ENCODE data around the gene CHRNA7. TPM values are rescaled to one million over a fixed set of nuclear protein-coding genes. Genes with fewer than 3 reads are reported as not detected.

CHRNA7 gene
- polyA plus RNA-seq, 1 of the 3 experiments (the other 2 are of a cell fraction), result 0.38 TPM

DNA sequence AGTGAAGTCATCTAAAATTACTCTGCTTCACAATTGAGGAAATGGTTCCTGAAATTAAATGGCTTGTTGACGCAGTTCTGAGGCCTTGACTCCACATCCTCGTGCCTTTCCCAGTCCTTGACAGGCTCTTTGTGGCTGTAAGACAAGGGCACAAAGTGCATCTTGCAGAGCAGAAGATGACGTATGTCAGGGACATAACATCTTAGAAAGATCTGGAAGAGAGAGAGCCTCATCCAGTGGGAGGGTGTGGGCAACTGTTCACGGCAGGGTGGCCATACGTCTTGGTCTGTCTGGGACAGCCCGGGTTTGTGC is 91.0 kb downstream of the CHRNA7 start:
- Histone ChIP-seq H2AFZ (ENCODE audit: low read depth) (no peak overlapping the region), H3K9me2 (no peaks in the 10 kb centered on the region), H4K20me1 (ENCODE audit: insufficient read depth) (no peaks in the 10 kb centered on the region), H3F3A (replicated peaks; ENCODE audit: insufficient read depth) (no peaks in the 10 kb centered on the region), H3K27ac (ENCODE audit: low read depth in 2 of 2, low read length in 1 of 2) (peak overlapping the region in 1 of 2 experiments; percentile 93; a peak in 1 of 4 replicates), H3K4me1 (ENCODE audit: control insufficient read depth in 1 of 2, insufficient read depth in 2 of 2, low read depth in 1 of 2, low read length in 1 of 2) (peaks cover 0 to 55% of the 10 kb centered on the region in 2 experiments; a peak in 2 of 4 replicates), H3K4me3 (ENCODE audit: low read depth in 2 of 2, low read length in 1 of 2) (no peak overlapping the region), H3K9me3 (no peaks in the 10 kb centered on the region), H3K9ac (no peak overlapping the region), H3K36me3 (replicated peaks in 1 of 2; ENCODE audit: control insufficient read depth in 1 of 2, insufficient read depth in 2 of 2, low read length in 1 of 2) (no peaks in the 10 kb centered on the region), H3K4me2 (no peak overlapping the region), H3K79me2 (ENCODE audit: insufficient read depth) (no peaks in the 10 kb centered on the region), H3K27me3 (ENCODE audit: insufficient read depth) (no peaks in the 10 kb centered on the region)
- TF ChIP-seq, protein P1, sequence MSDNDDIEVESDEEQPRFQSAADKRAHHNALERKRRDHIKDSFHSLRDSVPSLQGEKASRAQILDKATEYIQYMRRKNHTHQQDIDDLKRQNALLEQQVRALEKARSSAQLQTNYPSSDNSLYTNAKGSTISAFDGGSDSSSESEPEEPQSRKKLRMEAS (IDR thresholded peaks at IDR 0.05; ENCODE audit: low read depth), result no peak
- TF ChIP-seq TCF12 (IDR thresholded peaks at IDR 0.05) (no peak), RAD21 (IDR thresholded peaks at IDR 0.05; ENCODE audit: low read length) (no peak), REST (IDR thresholded peaks at IDR 0.05; ENCODE audit: low read depth, low read length) (no peak), USF1 (IDR thresholded peaks at IDR 0.05; ENCODE audit: borderline replicate concordance, low read depth) (no peak), POLR2AphosphoS5 (IDR thresholded peaks at IDR 0.05; ENCODE audit: low read depth, low read length) (no peak), FOSL2 (IDR thresholded peaks at IDR 0.05; ENCODE audit: borderline replicate concordance, low read depth) (no peak), GATA2 (CRISPR knock-in tag; IDR thresholded peaks at IDR 0.05) (no peak), JUND (IDR thresholded peaks at IDR 0.05) (no peak), NRF1 (IDR thresholded peaks at IDR 0.05; ENCODE audit: low read depth, low read length) (no peak), MEF2A (IDR thresholded peaks at IDR 0.05; ENCODE audit: borderline replicate concordance, low read depth) (no peak), IRF3 (IDR thresholded peaks at IDR 0.05; ENCODE audit: low read depth, low read length) (no peak), CHD2 (IDR thresholded peaks at IDR 0.05; ENCODE audit: low read length, partially characterized antibody) (no peak), PBX3 (IDR thresholded peaks at IDR 0.05) (no peak)
- CTCF ChIA-PET, result interaction anchor here (1.6 to 3.1 kb wide), 3 partner anchors 14 to 144 kb away, joined by 4 to 13 read pairs (median 13); partner anchors contain the start of gene CHRNA7
- POLR2A ChIA-PET, result no interaction called here
- WGBS (ENCODE audit: low lambda C conversion rate), result 59% methylated on average over 6 of the region's 6 CpGs
- no peak for DNase-seq

Data from SK-N-SH (cell line).